ENCODE measurements around the gene SPPL3. TPM values are rescaled to one million over a fixed set of nuclear protein-coding genes. Genes with fewer than 3 reads are reported as not detected.
"Not testable (repeated sequence)": the region's sequence is repeated elsewhere in the genome, so short reads cannot be mapped to it uniquely, and the experiment has no call there.

SPPL3 gene
- total RNA-seq, 1 donor from 2014 or later = 67.6 TPM

DNA sequence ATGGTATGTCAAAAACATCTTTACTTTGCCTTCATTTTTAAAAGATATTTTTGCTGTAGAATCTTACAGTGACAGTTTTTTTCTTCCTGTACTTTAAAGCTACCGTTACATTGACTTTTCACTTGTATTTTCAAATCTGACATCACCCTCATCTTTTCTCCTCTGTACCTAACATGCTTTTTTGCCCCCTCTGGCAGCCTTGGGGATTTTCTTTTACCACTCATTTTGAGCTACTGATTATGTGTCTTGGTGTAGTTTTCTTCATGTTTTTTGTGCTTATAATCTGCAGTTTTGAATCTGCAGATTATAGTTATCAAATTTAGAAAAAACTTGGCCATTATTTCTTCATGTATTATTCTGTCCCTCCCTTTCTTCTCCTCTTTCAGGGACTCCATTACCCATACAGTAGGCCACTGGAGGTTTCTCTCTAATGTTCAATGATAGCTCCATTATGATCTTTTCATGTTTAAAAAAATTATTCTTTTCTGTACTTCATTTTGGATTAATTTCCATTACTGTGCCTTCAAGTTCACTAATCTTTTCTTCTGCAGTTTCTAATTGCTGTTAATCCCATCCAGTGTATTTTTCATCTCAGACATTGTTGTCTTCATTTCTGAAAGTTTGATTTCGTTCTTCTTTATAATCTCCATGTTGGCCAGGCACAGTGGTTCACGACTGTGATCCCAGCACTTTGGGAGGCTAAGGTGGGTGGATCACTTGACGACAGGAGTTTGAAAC, 108.5 kb downstream of the SPPL3 start:
- Mint-ChIP-seq H3K36me3 (peaks cover 40% of the 10 kb centered on the region), H3K27me3 (no peaks in the 10 kb centered on the region), H3K27ac (no peak overlapping the region), H3K4me3 (no peak overlapping the region), H3K4me1 (ENCODE audit: unreplicated experiment) (peaks cover 13% of the 10 kb centered on the region), H3K9me3 (peaks cover 6% of the 10 kb centered on the region)
- no peak for DNase-seq (ENCODE audit: extremely low spot score, unreplicated experiment)
- TF ChIP-seq, protein P1, sequence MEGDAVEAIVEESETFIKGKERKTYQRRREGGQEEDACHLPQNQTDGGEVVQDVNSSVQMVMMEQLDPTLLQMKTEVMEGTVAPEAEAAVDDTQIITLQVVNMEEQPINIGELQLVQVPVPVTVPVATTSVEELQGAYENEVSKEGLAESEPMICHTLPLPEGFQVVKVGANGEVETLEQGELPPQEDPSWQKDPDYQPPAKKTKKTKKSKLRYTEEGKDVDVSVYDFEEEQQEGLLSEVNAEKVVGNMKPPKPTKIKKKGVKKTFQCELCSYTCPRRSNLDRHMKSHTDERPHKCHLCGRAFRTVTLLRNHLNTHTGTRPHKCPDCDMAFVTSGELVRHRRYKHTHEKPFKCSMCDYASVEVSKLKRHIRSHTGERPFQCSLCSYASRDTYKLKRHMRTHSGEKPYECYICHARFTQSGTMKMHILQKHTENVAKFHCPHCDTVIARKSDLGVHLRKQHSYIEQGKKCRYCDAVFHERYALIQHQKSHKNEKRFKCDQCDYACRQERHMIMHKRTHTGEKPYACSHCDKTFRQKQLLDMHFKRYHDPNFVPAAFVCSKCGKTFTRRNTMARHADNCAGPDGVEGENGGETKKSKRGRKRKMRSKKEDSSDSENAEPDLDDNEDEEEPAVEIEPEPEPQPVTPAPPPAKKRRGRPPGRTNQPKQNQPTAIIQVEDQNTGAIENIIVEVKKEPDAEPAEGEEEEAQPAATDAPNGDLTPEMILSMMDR (conservative IDR thresholded peaks at IDR 0.05) = peak; percentile 57

GRCh38 chr12:120793357-120793756, 110.8 kb downstream of the SPPL3 start:
- DNase-seq (ENCODE audit: extremely low spot score, unreplicated experiment) = no peak
- H3K9me3 Mint-ChIP-seq = peaks cover 6% of the 10 kb centered on the region
- TF ChIP-seq, protein P1 (conservative IDR thresholded peaks at IDR 0.05) = no peak

DNA sequence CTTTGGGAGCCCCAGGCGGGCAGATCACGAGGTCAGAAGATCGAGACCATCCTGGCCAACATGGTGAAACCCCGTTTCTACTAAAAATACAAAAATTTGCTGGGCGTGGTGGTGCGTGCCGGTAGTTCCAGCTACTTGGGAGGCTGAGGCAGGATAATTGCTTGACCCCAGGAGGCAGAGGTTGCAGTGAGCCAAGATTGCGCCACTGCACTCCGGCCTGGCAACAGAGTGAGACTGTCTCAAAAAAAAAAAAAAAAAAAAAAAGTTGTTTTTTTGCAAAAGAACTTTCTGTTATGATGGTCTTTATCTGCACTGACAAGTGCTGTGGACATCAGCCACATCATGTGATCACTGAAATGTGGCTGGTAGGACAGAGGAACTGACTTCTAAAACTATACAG, 111.7 kb downstream of the SPPL3 start:
- peaks cover 47% of the 10 kb centered on the region for H3K36me3 Mint-ChIP-seq
- not testable (repeated sequence) for DNase-seq (ENCODE audit: extremely low spot score, unreplicated experiment); H3K27ac Mint-ChIP-seq; H3K9me3 Mint-ChIP-seq; H3K27me3 Mint-ChIP-seq; H3K4me1 Mint-ChIP-seq (ENCODE audit: unreplicated experiment); H3K4me3 Mint-ChIP-seq

More at GRCh38 chr12:120793357-120793756, 110.8 kb downstream of the SPPL3 start:
- H3K27ac Mint-ChIP-seq = no peak overlapping the region
- no peak overlapping the region for H3K4me3 Mint-ChIP-seq
- peaks cover 50% of the 10 kb centered on the region for H3K36me3 Mint-ChIP-seq
- peaks cover 8% of the 10 kb centered on the region for H3K4me1 Mint-ChIP-seq (ENCODE audit: unreplicated experiment)
- H3K27me3 Mint-ChIP-seq = no peaks in the 10 kb centered on the region

- Mint-ChIP-seq H3K36me3 (peaks cover 41% of the 10 kb centered on the region), H3K4me3 (no peak overlapping the region), H3K9me3 (peaks cover 6% of the 10 kb centered on the region), H3K4me1 (ENCODE audit: unreplicated experiment) (peaks cover 8% of the 10 kb centered on the region), H3K27ac (no peak overlapping the region), H3K27me3 (no peaks in the 10 kb centered on the region)
- no peak for DNase-seq (ENCODE audit: extremely low spot score, unreplicated experiment)
- TF ChIP-seq, protein P1 (conservative IDR thresholded peaks at IDR 0.05) = no peak
Measured at GRCh38 chr12:120791669-120792176, 112.4 kb downstream of the SPPL3 start.

DNA sequence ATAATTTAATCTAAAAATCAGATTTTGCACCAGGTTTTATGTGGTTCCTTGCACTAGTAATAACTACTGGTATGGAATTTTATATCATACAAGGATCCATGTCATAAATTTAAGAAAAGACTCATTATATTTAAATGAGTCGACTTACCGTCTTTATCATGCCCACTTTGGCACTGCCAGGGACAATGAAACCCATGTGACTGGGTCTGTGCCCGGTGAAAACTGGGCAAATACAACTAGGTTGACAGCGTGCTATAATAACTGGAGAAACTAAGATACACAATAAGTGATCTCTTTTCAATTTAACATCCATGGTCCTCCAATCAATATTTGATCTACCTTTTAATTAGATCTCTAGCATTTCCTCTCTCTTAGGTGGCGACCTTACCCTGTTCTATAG, 114.0 kb downstream of the SPPL3 start:
- no peak overlapping the region for H3K27ac Mint-ChIP-seq
- TF ChIP-seq, protein P1 (conservative IDR thresholded peaks at IDR 0.05) = no peak

DNA sequence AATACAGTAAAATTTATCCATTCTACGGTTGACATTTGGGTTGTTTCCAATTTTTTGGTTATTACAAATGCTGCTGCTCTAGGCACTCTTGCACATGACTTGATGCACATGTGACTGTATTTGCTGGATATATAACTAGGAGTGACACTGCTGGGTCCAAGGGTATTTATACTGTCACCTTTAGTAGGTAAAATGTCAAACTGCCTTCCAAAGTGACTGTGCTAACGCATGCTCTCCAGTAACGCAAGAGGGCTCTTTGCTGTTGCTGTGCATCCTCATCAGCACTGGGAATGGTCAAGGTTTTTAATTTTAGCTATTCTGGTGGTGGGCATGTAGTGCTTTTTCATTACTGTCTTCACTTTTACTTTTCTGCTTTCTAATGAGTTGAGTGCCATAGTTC, 116.3 kb downstream of the SPPL3 start:
- Mint-ChIP-seq H3K4me1 (ENCODE audit: unreplicated experiment) (peaks cover 8% of the 10 kb centered on the region), H3K27ac (no peak overlapping the region), H3K4me3 (no peak overlapping the region), H3K27me3 (no peaks in the 10 kb centered on the region), H3K9me3 (no peaks in the 10 kb centered on the region), H3K36me3 (peaks cover 20% of the 10 kb centered on the region)
- no peak for DNase-seq (ENCODE audit: extremely low spot score, unreplicated experiment)
- TF ChIP-seq, protein P1 (conservative IDR thresholded peaks at IDR 0.05) = no peak

More for the DNA sequence above, 114.0 kb downstream of the SPPL3 start:
- Mint-ChIP-seq H3K36me3 (peaks cover 26% of the 10 kb centered on the region), H3K27me3 (no peaks in the 10 kb centered on the region), H3K9me3 (no peaks in the 10 kb centered on the region), H3K4me1 (ENCODE audit: unreplicated experiment) (peaks cover 8% of the 10 kb centered on the region), H3K4me3 (no peak overlapping the region)
- DNase-seq (ENCODE audit: extremely low spot score, unreplicated experiment) = no peak
